Activated CD4-positive, alpha-beta T cell treated with anti-CD3 and anti-CD28 coated beads for 24 hours (primary cell): ENCODE results near the gene ITGB2.

Experiments used
- DNase-seq, 2 donors: peaks; one replicate each; pipeline ENCODE4 v3.0.0-alpha.2; 2020; ENCODE audit warnings: low read depth in 2 of 2

Gene ITGB2

GRCh38 chr21:44867999-44868700 lies 52.5 kb downstream of the ITGB2 start:
- DNase-seq: no peak

- no peak for DNase-seq
These were observed 53.2 kb downstream of the ITGB2 start for GRCh38 chr21:44867464-44867863.

GRCh38 chr21:44866780-44867179 lies 53.9 kb downstream of the ITGB2 start:
- DNase-seq: no peak

- DNase-seq: no peak
These were observed 55.0 kb downstream of the ITGB2 start for GRCh38 chr21:44865561-44866280.

GRCh38 chr21:44862869-44863685 lies 57.6 kb downstream of the ITGB2 start:
- no peak for DNase-seq

- no peak for DNase-seq
These were observed 61.9 kb downstream of the ITGB2 start for GRCh38 chr21:44858791-44859190.

GRCh38 chr21:44858291-44858690 lies 62.4 kb downstream of the ITGB2 start:
- DNase-seq: no peak

- no peak for DNase-seq
These were observed 63.4 kb downstream of the ITGB2 start for GRCh38 chr21:44857127-44857892.

- no peak for DNase-seq
These were observed 64.6 kb downstream of the ITGB2 start for GRCh38 chr21:44856131-44856530.

GRCh38 chr21:44855572-44855971 lies 65.1 kb downstream of the ITGB2 start:
- no peak for DNase-seq

- DNase-seq: no peak
These were observed 65.8 kb downstream of the ITGB2 start for GRCh38 chr21:44854664-44855446.

GRCh38 chr21:44854391-44854663 lies 66.4 kb downstream of the ITGB2 start:
- no peak for DNase-seq

- no peak for DNase-seq
These were observed 66.9 kb downstream of the ITGB2 start for GRCh38 chr21:44853601-44854390.

- no peak for DNase-seq
These were observed 69.6 kb downstream of the ITGB2 start for GRCh38 chr21:44850905-44851657.

- DNase-seq: no peak
These were observed 70.4 kb downstream of the ITGB2 start for GRCh38 chr21:44850208-44850800.

- no peak for DNase-seq
These were observed 71.0 kb downstream of the ITGB2 start for GRCh38 chr21:44849616-44850130.

GRCh38 chr21:44848821-44849521 lies 71.7 kb downstream of the ITGB2 start:
- DNase-seq: no peak

GRCh38 chr21:44847261-44848056 lies 73.2 kb downstream of the ITGB2 start:
- DNase-seq: no peak
